HG02943 (cell line): Measurements from ENCODE around the gene UBASH3B.
A peak's percentile ranks its signal among the peaks of the same experiment; 100 is the strongest.

Experiments
- ATAC-seq: cut with Tn5 transposase; IDR thresholded peaks from one replicate; pipeline ENCODE4 v1.9.1; 2021; ENCODE audit warnings: mild to moderate bottlenecking, low read depth, moderate library complexity; ENCODE audit not compliant: unreplicated experiment

The UBASH3B gene

GRCh38 chr11:122705396-122705795, 49.9 kb downstream of the UBASH3B start:
- ATAC-seq = no peak

GRCh38 chr11:122706291-122707088, 51.0 kb downstream of the UBASH3B start:
- no peak for ATAC-seq

GRCh38 chr11:122707111-122707510, 51.6 kb downstream of the UBASH3B start:
- no peak for ATAC-seq

GRCh38 chr11:122707901-122708300, 52.4 kb downstream of the UBASH3B start:
- ATAC-seq = no peak

- no peak for ATAC-seq
Measured at GRCh38 chr11:122709039-122709760, 53.7 kb downstream of the UBASH3B start.

- ATAC-seq = no peak
Measured at GRCh38 chr11:122711362-122711761, 55.8 kb downstream of the UBASH3B start.

- ATAC-seq = no peak
Measured at GRCh38 chr11:122711831-122712381, 56.4 kb downstream of the UBASH3B start.

- no peak for ATAC-seq
Measured at GRCh38 chr11:122714004-122714403, 58.5 kb downstream of the UBASH3B start.

GRCh38 chr11:122714484-122714883, 59.0 kb downstream of the UBASH3B start:
- ATAC-seq = no peak

- no peak for ATAC-seq
Measured at GRCh38 chr11:122715548-122716440, 60.3 kb downstream of the UBASH3B start.

GRCh38 chr11:122717264-122717867, 61.8 kb downstream of the UBASH3B start:
- ATAC-seq = peak; percentile 69

- ATAC-seq = no peak
Measured at GRCh38 chr11:122720107-122720881, 64.8 kb downstream of the UBASH3B start.

GRCh38 chr11:122721201-122721963, 65.9 kb downstream of the UBASH3B start:
- no peak for ATAC-seq

GRCh38 chr11:122721964-122722266, 66.4 kb downstream of the UBASH3B start:
- no peak for ATAC-seq

- ATAC-seq = no peak
Measured at GRCh38 chr11:122723106-122723505, 67.6 kb downstream of the UBASH3B start.

- ATAC-seq = no peak
Measured at GRCh38 chr11:122723576-122723975, 68.1 kb downstream of the UBASH3B start.

GRCh38 chr11:122724520-122724919, 69.0 kb downstream of the UBASH3B start:
- ATAC-seq = no peak

GRCh38 chr11:122726028-122726427, 70.5 kb downstream of the UBASH3B start:
- ATAC-seq = no peak
